HL-60 (cell line): ENCODE data around the gene ENOSF1.

ENCODE experiments used
- POLR2AphosphoS5 ChIP-seq: IDR thresholded peaks from 2 replicates; pipeline ENCODE4 v1.6.1; 2012; ENCODE audit warnings: low read depth
- TF ChIP-seq, protein P1 (sequence below): IDR thresholded peaks from one replicate; pipeline ENCODE4 v1.5.1; 2011; ENCODE audit warnings: low read length, control low read depth, inconsistent platforms; ENCODE audit not compliant: insufficient read depth

DNA sequence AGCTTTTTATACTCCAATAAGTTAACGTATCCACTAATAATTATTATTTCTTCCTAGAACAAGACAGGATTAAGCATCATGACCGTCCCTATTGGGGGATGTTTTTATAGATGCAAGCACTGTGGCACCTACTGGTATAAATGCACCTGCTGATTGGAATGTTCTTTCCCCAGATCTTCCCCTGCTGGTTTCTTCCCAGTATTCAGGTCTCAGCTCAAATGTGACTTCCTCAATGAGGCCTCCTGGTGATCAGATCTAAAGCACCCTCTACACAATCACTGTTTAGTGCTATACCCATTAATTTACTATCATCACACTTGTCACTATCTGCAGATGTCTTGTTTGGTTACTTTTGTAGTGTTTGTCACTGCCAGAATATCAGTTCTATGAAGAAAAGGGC is 58.9 kb downstream of the ENOSF1 start:
- TF ChIP-seq POLR2AphosphoS5: no peak
- TF ChIP-seq, protein P1, sequence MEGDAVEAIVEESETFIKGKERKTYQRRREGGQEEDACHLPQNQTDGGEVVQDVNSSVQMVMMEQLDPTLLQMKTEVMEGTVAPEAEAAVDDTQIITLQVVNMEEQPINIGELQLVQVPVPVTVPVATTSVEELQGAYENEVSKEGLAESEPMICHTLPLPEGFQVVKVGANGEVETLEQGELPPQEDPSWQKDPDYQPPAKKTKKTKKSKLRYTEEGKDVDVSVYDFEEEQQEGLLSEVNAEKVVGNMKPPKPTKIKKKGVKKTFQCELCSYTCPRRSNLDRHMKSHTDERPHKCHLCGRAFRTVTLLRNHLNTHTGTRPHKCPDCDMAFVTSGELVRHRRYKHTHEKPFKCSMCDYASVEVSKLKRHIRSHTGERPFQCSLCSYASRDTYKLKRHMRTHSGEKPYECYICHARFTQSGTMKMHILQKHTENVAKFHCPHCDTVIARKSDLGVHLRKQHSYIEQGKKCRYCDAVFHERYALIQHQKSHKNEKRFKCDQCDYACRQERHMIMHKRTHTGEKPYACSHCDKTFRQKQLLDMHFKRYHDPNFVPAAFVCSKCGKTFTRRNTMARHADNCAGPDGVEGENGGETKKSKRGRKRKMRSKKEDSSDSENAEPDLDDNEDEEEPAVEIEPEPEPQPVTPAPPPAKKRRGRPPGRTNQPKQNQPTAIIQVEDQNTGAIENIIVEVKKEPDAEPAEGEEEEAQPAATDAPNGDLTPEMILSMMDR: no peak
